HepG2 (cell line): ENCODE measurements around the gene SIGMAR1. TPM values are rescaled to one million over a fixed set of nuclear protein-coding genes. Genes with fewer than 3 reads are reported as not detected.

ENCODE experiments used
- GABPB1 ChIP-seq: IDR thresholded peaks from 2 replicates; pipeline ENCODE4 v1.6.1; 2016; ENCODE audit warnings: mild to moderate bottlenecking, missing genetic modification reagents, moderate library complexity, missing compliant biosample characterization
- HNRNPLL ChIP-seq: fragments of 200-400 bp; formaldehyde crosslinking; IDR thresholded peaks from 2 replicates; pipeline ENCODE4 v1.6.1; 2017; ENCODE audit warnings: mild to moderate bottlenecking, low read depth, low read length; ENCODE audit not compliant: poor library complexity, severe bottlenecking
- KLF12 ChIP-seq: sonication (generic); formaldehyde crosslinking; IDR thresholded peaks from 2 replicates; pipeline ENCODE4 v1.4.0; 2020; ENCODE audit warnings: missing genetic modification reagents, borderline replicate concordance
- MTA1 ChIP-seq: sonication (generic); formaldehyde crosslinking; IDR thresholded peaks from 2 replicates; pipeline ENCODE4 v1.4.0; 2020; ENCODE audit warnings: missing genetic modification reagents, mild to moderate bottlenecking, borderline replicate concordance
- MTA3 ChIP-seq: sonication (generic); formaldehyde crosslinking; IDR thresholded peaks from 2 replicates; pipeline ENCODE4 v1.4.0; 2020; ENCODE audit warnings: missing genetic modification reagents
- NFE2L1 ChIP-seq: sonication (generic); formaldehyde crosslinking; IDR thresholded peaks from 2 replicates; pipeline ENCODE4 v1.4.0; 2020; ENCODE audit warnings: missing genetic modification reagents, mild to moderate bottlenecking, borderline replicate concordance
- SIN3A ChIP-seq: IDR thresholded peaks from 2 replicates; pipeline ENCODE4 v1.6.1; 2011; ENCODE audit warnings: low read depth, mild to moderate bottlenecking, control low read depth, low read length, borderline replicate concordance
- TCF12 ChIP-seq, 2 experiments: fragments of 450-650 bp in 1 of 2; sonication (generic) in 1 of 2; formaldehyde crosslinking in 1 of 2; IDR thresholded peaks; 2 replicates each; pipeline versions ENCODE4 v1.6.1 to v1.8.0; 2017 to 2022; ENCODE audit warnings: antibody characterized with exemption in 1 of 2, mild to moderate bottlenecking in 1 of 2, missing genetic modification reagents in 1 of 2, moderate library complexity in 1 of 2
- TEAD3 ChIP-seq: optimal IDR thresholded peaks from 2 replicates; pipeline ENCODE3; 2016; ENCODE audit warnings: borderline replicate concordance
- TOPORS ChIP-seq: sonication (generic); formaldehyde crosslinking; IDR thresholded peaks from 2 replicates; pipeline ENCODE4 v1.8.0; 2023; ENCODE audit warnings: mild to moderate bottlenecking, missing genetic modification reagents
- ZFYVE20 ChIP-seq: sonication (generic); formaldehyde crosslinking; IDR thresholded peaks from 2 replicates; pipeline ENCODE4 v1.8.0; 2023; ENCODE audit warnings: low read depth, mild to moderate bottlenecking, moderate library complexity, missing genetic modification reagents, borderline replicate concordance
- ZNF652 ChIP-seq: IDR thresholded peaks from 2 replicates; pipeline ENCODE4 v1.6.1; 2016; ENCODE audit warnings: low read depth, borderline replicate concordance
- polyA plus RNA-seq, 8 experiments: library from polyadenylated mRNA; depleted of rRNA in 3 of 8; stranded (reverse) in 7 of 8; unstranded in 1 of 8; fragments of >200 nt; fragmentation: Illumina TruSeq in 4 of 8; extraction: Trizol in 4 of 8; gene quantifications; 2 replicates each; pipeline versions ENCODE4 v1.2.1 to v1.2.3, GENCODE V29; 2011 to 2016; ENCODE audit warnings: low read depth in 4 of 8, missing spikeins in 1 of 8, mixed read lengths in 1 of 8; ENCODE audit not compliant: insufficient read depth in 1 of 8
- total RNA-seq, 5 experiments: library from RNA; depleted of rRNA; stranded (reverse); fragments of >200 nt; fragmentation: Illumina TruSeq; extraction: Trizol; gene quantifications; 2 replicates each; pipeline ENCODE4 v1.2.3, GENCODE V29; 2016; ENCODE audit warnings: low read depth in 1 of 5
- TF ChIP-seq, protein P1 (sequence below): IDR thresholded peaks from 2 replicates; pipeline ENCODE4 v1.4.0; 2020; ENCODE audit warnings: mild to moderate bottlenecking, missing genetic modification reagents
- TF ChIP-seq, protein P2 (sequence below): sonication (generic); formaldehyde crosslinking; IDR thresholded peaks from 2 replicates; pipeline ENCODE4 v1.9.0; 2021; ENCODE audit warnings: missing genetic modification reagents, mild to moderate bottlenecking, borderline replicate concordance
- TF ChIP-seq, protein P3 (sequence below): sonication (generic); formaldehyde crosslinking; IDR thresholded peaks from 2 replicates; pipeline ENCODE4 v1.9.0; 2022; ENCODE audit warnings: missing genetic modification reagents, mild to moderate bottlenecking, borderline replicate concordance
- TF ChIP-seq, protein P4 (sequence below): sonication (generic); formaldehyde crosslinking; IDR thresholded peaks from 2 replicates; pipeline ENCODE4 v1.4.0; 2020; ENCODE audit warnings: mild to moderate bottlenecking, missing genetic modification reagents

The SIGMAR1 gene
- total and polyA plus RNA-seq, 2 of the 13 experiments (the other 11 are each of a cell fraction or from before 2014, with no cell fraction given): 38.9 to 60.8 TPM

DNA sequence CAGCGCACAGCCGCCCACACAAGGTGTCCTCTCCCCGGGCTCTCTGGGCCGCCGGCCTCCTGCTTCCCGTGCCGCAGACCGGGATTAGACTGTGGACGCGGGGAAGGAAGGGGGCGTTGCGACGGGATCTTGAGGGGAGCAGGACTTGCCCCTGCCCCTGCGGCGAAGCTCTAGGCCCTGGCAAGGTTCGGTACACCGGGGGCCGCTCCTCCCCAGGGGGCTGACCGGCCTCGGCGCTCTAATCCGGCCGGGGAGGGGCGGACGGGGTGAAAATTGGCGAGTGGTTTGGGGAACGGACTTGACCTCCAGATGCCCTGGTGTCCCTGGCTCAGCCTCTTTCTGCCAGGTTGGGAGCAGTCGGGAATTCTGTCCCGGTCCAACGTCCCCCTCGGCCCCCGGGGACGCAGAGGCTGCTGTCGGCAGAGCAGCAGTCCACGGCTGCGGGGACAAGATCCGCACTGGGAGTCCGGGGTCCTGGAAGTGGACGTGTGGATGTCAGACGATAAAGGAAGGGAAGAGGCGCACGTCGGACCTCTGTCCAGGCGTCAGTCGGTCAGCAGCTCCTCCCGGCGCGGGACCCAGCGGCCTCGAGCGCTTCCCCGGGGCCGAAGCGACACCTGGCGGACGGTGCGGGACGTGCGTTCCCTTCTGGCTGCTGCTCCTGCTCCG, 46.2 kb downstream of the SIGMAR1 start (continued):
- TF ChIP-seq, protein P1, sequence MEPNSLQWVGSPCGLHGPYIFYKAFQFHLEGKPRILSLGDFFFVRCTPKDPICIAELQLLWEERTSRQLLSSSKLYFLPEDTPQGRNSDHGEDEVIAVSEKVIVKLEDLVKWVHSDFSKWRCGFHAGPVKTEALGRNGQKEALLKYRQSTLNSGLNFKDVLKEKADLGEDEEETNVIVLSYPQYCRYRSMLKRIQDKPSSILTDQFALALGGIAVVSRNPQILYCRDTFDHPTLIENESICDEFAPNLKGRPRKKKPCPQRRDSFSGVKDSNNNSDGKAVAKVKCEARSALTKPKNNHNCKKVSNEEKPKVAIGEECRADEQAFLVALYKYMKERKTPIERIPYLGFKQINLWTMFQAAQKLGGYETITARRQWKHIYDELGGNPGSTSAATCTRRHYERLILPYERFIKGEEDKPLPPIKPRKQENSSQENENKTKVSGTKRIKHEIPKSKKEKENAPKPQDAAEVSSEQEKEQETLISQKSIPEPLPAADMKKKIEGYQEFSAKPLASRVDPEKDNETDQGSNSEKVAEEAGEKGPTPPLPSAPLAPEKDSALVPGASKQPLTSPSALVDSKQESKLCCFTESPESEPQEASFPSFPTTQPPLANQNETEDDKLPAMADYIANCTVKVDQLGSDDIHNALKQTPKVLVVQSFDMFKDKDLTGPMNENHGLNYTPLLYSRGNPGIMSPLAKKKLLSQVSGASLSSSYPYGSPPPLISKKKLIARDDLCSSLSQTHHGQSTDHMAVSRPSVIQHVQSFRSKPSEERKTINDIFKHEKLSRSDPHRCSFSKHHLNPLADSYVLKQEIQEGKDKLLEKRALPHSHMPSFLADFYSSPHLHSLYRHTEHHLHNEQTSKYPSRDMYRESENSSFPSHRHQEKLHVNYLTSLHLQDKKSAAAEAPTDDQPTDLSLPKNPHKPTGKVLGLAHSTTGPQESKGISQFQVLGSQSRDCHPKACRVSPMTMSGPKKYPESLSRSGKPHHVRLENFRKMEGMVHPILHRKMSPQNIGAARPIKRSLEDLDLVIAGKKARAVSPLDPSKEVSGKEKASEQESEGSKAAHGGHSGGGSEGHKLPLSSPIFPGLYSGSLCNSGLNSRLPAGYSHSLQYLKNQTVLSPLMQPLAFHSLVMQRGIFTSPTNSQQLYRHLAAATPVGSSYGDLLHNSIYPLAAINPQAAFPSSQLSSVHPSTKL (CRISPR knock-in tag): 0 out of 2 replicates have a peak, but pooled peaks have one; percentile 28
- TF ChIP-seq SIN3A (no peak), MTA1 (CRISPR knock-in tag) (peak; percentile 24; the same call in 1 of the 2 replicates), TOPORS (CRISPR knock-in tag) (no peak), KLF12 (CRISPR knock-in tag) (no peak), MTA3 (CRISPR knock-in tag) (no peak), ZFYVE20 (CRISPR knock-in tag) (no peak), TEAD3 (peak; percentile 27), TCF12 (IDR thresholded peaks at IDR 0.05) (no peak), TCF12 (CRISPR knock-in tag; IDR thresholded peaks at IDR 0.05) (no peak), HNRNPLL (peak; percentile 37), GABPB1 (peak; percentile 54; the same call in 1 of the 2 replicates), NFE2L1 (no peak), ZNF652 (CRISPR knock-in tag) (no peak)
- TF ChIP-seq, protein P2, sequence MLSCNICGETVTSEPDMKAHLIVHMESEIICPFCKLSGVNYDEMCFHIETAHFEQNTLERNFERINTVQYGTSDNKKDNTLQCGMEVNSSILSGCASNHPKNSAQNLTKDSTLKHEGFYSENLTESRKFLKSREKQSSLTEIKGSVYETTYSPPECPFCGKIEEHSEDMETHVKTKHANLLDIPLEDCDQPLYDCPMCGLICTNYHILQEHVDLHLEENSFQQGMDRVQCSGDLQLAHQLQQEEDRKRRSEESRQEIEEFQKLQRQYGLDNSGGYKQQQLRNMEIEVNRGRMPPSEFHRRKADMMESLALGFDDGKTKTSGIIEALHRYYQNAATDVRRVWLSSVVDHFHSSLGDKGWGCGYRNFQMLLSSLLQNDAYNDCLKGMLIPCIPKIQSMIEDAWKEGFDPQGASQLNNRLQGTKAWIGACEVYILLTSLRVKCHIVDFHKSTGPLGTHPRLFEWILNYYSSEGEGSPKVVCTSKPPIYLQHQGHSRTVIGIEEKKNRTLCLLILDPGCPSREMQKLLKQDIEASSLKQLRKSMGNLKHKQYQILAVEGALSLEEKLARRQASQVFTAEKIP (CRISPR knock-in tag): no peak
- TF ChIP-seq, protein P3, sequence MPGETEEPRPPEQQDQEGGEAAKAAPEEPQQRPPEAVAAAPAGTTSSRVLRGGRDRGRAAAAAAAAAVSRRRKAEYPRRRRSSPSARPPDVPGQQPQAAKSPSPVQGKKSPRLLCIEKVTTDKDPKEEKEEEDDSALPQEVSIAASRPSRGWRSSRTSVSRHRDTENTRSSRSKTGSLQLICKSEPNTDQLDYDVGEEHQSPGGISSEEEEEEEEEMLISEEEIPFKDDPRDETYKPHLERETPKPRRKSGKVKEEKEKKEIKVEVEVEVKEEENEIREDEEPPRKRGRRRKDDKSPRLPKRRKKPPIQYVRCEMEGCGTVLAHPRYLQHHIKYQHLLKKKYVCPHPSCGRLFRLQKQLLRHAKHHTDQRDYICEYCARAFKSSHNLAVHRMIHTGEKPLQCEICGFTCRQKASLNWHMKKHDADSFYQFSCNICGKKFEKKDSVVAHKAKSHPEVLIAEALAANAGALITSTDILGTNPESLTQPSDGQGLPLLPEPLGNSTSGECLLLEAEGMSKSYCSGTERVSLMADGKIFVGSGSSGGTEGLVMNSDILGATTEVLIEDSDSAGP (CRISPR knock-in tag): peak; percentile 66
- TF ChIP-seq, protein P4, sequence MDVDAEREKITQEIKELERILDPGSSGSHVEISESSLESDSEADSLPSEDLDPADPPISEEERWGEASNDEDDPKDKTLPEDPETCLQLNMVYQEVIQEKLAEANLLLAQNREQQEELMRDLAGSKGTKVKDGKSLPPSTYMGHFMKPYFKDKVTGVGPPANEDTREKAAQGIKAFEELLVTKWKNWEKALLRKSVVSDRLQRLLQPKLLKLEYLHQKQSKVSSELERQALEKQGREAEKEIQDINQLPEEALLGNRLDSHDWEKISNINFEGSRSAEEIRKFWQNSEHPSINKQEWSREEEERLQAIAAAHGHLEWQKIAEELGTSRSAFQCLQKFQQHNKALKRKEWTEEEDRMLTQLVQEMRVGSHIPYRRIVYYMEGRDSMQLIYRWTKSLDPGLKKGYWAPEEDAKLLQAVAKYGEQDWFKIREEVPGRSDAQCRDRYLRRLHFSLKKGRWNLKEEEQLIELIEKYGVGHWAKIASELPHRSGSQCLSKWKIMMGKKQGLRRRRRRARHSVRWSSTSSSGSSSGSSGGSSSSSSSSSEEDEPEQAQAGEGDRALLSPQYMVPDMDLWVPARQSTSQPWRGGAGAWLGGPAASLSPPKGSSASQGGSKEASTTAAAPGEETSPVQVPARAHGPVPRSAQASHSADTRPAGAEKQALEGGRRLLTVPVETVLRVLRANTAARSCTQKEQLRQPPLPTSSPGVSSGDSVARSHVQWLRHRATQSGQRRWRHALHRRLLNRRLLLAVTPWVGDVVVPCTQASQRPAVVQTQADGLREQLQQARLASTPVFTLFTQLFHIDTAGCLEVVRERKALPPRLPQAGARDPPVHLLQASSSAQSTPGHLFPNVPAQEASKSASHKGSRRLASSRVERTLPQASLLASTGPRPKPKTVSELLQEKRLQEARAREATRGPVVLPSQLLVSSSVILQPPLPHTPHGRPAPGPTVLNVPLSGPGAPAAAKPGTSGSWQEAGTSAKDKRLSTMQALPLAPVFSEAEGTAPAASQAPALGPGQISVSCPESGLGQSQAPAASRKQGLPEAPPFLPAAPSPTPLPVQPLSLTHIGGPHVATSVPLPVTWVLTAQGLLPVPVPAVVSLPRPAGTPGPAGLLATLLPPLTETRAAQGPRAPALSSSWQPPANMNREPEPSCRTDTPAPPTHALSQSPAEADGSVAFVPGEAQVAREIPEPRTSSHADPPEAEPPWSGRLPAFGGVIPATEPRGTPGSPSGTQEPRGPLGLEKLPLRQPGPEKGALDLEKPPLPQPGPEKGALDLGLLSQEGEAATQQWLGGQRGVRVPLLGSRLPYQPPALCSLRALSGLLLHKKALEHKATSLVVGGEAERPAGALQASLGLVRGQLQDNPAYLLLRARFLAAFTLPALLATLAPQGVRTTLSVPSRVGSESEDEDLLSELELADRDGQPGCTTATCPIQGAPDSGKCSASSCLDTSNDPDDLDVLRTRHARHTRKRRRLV (CRISPR knock-in tag): no peak
